ENCODE results near the gene RPS27.

Gene RPS27

DNA sequence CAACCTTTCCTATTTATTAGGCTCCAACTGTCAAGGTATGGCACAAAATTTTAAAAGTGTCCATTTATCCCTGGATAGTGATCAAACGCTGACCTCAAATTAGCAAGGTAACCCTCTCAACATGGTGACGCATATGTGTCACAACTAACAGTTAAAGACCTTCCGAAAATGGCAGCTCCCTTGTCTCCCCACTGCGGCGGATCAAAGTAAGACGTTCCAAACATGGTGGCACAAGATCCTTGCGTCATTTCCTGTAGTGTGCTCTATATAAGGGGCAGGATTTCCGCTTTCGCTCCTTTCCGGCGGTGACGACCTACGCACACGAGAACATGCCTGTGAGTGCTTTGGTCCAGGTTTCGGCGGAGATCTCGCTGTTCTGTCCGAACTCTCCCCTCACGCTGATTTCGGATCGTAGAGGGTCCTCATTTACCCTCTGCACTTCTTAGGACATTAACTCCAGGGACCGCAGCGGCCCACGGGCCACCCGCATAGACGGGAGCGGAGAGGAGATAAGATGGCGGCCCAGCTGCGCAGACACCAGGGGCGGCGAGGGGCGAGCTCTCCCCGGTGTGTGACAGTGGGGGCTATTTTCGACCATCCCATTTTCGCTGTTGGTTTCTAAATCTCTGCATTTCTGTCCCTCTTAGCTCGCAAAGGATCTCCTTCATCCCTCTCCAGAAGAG, at the start of gene RPS27:
TSS of gene RPS27 (plus strand) at position 295 of the 683 bp plus-strand sequence. CDS start at position 330, 35 bp downstream.
- peak; percentile 99 for DNase-seq

DNA sequence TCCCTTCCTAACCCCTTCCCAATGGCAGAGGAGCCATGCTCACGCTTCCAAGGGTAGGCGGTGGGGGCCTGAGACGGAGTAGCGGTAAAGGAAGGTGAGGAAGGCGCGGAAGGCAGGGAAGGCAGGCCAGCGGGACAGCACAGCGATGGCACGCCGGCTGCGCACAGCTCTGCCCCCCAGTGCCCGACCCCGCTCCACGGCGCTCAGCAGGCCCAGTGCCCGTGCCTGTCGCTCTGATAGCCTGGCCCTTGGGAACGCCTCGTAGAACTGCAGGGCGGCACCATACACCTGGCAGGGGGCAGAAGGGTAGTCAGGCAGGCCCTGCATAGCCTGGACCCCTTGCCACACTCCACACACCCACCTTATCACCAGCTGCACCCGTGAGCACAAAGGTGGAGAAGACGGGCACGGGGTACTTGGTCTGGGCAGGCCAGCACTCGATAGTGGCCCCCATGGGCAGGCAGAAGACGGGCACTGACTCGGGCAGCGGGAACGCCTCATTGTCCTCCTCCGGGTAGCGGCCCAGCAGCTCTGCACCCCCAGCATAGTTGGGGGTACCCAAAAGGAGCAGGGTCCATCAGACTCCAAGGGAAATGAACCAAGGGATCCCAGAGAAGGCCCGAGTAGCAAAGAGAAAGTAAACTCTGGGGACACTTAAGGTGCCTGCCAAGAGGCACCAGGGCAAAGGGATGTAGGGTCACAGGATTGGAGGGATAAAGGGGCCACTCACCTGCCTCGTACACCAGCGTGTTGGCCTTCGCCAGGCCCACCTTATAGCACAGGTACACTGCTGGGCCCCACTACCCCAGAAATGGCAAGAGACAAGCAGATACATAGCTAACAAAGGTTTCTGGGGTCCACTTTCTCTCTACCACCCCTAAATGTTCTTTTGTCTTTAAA, 48.5 kb upstream of the RPS27 start:
- no peak for DNase-seq

DNA sequence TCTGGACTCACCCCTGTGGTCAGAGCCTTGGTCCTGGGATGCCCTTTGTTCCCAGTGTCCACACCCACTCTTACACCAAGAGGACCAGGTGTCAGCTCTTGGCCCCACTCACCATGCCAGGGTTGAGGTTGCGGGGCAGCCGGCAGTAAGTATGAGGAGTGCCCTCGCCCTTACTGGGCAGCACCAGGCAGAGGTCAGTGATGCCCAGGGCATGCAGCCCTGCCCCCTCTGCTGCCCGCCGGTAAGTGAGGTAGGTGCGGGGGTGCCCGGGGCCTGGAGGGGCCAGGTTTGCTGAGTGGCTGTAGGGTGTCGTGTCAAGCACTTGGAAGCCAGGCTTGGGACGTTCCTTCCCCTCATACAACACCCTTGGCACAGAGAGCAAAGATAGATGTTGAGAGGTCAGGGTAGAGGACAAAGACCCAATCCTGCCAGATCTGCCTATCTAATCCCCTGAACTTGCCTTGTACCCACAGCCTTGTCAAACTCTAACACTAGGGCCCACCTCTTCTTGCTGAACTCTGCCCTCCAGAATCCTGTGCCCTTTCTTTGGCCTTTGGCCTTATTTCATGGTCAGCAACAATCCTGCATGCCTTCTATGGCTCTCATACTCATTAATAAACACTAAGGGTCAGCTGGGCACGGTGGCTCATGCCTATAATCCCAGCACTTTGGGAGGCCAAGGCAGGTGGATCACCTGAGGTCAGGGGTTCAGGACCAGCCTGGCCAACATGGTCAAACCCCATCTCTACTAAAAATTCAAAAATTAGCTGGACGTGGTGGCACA, 47.6 kb upstream of the RPS27 start:
- DNase-seq, result no peak

DNA sequence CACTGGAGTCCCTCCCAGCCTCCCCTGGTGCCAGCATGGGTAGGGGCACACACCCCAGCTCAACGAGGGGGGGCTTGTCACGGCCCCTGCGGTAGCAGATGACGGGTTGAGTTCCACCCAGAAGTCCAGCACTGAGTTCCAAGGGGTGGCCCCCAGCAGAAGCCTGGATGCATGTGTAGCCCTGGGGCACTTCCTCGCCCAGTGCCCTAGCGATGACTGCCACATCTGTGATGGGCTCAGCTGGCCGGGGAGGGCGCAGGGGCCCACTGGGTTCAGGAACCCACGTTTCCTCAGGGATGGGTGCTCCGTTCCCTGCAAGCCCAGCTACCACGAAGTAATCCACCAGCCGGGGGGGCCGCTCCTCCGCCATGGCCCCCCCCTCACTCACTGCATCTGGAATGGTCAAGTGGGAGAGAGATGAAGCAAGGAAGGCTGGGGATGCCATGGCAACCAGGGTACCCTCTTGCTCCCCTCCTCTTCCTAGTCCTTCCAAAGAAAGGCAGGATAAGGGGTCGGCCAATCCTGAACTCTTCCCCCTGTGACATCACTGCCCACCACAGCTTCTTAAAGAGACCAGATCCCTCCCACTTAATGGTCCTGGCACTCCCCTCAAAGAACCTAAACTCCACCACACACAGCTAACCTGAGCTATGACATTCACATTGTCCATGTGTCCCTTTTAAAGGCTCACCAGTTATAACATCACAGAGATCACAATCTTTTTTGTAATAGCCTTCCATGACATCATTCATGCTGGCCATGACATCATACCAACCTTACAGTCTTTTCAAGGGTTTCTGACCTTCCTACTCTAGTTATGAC, 46.3 kb upstream of the RPS27 start:
- DNase-seq, result no peak

DNA sequence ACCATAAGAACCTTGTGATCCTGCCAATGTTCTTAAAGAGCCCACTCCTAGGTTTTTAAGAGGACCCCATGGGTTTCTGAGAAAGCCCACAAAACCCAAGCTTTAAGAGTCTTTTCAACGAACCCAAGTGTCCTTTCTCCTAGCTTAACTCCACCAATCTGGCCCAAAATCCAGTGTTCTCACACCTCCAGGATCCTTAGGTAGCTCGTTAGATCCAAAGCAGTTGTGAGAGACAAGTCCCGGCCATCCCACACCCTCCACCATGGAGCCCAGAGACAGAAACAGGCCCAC, 45.8 kb upstream of the RPS27 start:
- DNase-seq, result peak; percentile 62

DNA sequence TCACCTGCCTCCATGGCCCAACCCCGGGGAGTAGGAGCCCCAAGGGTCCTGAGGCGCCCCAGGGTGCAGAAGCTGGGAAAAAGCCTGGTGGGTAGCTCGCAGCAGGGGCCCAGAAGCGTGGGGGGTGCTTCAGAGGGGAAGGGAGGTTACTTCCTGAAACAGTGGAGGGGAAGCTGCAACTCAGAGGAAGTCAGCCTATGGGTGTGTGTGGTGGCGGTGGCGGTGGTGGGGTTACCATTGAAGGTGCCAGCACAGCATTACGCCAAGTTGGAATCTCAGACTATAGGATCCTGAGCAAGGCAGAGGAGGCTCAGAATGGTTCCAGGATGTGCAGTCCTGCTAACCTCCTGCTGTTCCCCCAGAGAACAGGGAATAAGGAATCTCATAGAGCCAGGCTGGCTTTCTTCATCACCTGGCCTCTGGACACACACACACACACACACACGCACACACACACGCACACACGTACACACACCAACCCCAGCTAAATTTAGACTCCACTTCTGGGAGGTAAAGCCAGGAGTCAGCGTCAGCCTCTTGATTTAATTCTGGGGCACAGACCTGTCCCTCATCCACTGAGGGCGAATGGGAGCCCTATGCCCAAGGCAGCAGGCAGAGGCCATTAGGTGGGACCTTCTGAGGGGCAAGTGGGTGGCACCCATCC, 45.3 kb upstream of the RPS27 start:
- DNase-seq, result peak; percentile 84

DNA sequence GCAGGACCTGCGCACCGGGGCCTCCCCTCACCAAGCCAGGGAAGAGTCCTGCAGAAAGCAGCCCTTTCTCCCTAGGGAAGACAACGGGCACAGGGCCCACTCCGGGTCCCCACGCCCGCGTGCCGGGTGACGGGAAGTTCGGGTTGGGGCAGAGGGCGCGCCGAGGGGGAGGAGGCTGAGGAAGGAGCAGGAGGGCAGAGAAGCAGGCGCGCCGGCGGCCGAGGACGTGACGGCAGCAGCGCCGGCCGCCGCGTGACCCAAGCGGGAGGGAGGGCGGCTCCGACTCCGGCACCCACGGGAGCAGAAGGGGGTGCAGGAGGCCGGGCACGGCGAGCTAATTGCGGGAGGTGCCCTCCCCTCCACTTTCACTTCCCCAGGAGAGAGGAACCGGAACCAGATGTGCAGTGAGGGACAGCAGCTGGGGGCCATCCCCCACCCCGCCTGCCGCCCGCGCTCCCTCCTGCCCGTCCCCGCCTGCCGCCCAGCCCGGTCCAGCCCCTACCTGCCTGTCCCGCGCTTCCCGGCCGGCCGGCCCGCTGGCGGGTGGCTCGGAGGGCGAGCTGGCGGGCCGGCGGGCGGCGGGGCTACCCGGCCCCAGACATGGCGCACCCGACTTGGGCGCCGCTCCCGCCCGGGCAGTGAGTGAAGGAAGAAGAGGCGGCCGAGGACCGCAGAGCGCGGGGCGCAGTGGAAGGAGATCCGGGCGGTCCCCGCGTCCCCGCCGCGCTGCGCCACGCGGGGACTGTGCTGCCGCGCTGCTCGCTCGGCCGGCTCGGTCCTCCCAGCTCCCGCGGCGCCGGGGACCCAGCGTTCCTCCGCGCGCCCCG, 44.6 kb upstream of the RPS27 start:
- DNase-seq, result peak; percentile 78

DNA sequence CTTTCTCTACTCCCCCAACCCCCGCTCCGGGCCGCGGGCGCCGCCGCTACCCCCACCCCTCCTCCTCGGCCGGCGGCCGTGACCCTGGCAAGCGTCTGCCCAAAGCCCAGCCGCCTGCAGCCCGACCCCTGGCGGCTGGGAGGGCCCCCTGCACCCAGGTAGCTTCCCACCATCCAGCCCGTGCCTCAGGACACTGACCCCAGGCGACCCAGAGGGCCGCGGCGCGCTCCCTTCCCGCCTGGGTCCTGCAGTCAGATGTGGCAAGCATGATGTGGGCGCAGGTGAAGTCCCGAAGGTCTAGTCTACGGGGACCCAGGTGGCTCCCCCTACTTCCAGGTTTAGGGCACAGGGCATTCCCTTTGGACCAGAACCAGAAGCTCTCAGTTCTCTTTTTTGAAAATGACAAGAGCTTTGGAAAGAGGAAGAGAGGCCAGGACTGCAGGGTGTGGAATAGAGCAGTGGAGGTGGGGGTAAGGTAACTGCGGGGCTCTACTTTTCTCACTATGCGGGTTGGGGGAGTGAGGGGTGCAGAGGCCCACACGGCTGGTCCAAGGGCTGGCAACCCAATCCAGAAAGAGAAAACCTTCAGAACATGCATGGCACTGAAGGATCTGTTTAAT, 43.8 kb upstream of the RPS27 start, which contains the start of gene DENND4B:
TSS of gene DENND4B (minus strand) at position 97 of the 620 bp plus-strand sequence. CDS start 2,344 bp downstream, outside the sequence.
- peak; percentile 95 for DNase-seq

DNA sequence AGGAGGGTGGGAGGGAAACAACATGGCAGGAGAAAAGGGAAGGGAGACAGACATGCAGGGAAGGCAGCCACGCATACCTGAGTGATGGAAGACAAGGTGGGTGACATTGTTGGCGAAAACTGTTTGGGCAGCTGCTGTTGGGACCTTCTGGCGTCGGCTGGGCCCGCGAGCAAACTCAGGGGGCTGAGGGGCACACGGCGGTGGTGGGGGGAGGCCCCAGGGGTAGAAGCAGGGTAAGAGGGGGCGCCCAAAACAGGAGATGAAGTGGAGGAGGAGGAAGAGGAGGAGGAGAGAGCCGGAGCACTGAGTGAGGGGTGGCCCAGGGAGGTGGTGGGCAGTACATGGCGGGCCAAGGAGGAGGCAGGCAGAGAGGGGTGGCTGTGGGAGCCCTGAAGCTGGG, 39.4 kb upstream of the RPS27 start:
- DNase-seq, result no peak

DNA sequence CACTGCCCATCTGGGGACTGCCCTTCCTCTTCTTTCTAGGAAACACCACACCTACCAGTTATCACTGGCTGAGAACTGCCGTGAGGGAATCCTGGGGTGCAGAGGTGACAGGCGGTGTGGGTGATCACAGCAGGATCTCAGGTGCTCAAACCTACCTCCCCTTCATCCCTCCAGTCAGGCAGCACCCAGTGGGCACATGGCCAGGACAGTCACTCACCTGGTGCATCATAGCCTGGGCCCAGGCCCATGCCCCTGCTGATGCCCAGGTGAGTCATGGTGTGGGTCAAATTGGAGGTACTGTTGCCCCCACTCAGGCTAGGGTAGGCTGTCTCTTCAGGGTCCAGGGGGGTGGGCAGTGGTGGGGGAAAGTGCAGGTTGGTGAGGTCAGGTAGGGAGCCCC, 38.8 kb upstream of the RPS27 start:
- no peak for DNase-seq

DNA sequence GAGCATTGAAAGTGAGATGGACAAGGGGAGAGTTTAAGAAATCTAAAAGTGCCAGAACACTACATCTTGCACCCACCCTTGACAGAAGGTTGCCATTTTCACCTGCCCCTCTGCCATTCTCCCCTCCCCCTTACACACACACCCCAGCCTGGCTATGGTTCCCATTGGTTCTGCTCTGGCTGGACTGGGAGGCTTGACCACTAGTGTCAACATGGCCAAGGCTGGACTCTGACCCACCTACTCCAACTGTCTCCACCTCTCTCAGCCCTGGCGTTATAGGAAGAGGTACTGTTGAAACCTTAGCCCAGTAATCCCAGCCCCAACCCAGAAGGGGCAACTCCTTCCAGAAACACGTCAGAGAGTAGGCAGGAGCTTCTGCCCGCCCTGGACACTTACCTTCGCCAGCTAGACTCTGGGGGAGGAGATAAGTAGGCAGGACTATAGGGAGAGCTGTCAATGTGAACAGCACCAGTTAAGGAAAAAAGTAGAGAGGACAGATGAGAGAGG, 36.6 kb upstream of the RPS27 start:
- DNase-seq, result no peak

DNA sequence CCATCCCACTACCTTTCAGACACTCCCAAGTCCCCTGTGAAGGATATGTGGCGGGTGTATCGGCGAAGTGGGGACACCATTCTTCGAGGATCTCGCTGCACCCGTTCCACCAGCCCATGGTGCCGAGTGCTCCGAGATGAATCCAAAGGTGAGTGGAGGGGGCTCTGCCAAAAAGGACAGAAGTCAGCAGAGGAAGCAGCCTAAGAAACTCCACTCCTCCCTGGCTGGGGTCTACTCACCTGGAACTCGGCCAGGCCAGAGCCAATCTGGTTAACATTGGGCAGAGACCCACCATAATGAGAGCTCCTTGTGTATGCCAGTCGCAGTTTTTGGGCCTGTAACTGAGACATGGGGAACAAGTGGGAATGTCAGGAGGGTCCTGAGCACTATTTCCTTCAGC, 35.7 kb upstream of the RPS27 start:
- DNase-seq, result no peak

DNA sequence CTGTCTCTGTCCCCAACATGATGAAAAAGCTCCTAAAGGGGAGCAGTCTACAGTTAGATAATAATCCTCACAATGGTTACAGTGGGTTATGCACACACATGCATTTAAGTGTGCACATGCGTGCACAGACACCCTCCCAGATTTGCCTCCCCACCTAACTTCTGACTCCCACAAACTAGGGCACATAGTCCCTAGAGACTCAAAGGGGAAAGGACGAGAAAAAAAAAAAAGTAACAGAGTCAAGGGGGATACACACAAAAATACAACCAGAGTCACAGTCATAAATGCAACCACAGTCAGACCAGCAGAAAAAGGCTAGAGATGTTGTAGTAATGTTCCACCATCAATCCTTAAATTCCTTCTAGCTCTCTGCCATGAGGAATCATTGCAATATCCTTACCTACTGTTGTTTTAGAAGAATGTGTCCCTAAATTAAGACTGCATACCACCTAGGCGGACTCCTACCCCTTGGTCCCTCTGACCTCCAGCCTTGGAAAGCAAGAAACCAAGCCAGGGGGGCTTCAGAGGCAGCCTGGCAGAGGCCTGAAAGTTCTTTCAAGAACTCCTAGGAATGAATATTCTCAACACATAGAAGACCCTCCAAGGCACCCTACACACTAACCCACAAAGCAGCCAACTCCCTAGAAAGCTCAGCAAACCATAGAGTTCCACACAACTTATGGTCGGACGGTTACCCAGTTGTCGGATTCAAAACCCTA, 33.4 kb upstream of the RPS27 start:
- DNase-seq, result no peak

DNA sequence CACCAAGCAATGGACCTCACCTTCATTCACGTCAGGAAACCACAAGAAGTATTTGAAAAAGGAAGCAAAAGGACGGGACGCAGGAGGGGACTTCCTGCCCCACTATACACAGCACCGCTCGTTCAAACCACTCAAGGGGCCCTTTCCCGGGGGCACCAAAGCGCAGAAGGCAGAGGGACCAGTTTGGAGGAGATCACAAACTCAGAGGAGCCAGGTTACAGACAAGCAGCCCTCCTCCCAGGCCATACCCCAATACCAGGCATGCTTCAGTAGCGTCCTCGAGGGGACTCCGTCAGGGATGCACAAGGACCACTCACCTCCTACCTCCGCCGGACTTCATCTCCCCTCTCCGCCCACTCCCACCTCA, 32.8 kb upstream of the RPS27 start:
- DNase-seq, result peak; percentile 63

DNA sequence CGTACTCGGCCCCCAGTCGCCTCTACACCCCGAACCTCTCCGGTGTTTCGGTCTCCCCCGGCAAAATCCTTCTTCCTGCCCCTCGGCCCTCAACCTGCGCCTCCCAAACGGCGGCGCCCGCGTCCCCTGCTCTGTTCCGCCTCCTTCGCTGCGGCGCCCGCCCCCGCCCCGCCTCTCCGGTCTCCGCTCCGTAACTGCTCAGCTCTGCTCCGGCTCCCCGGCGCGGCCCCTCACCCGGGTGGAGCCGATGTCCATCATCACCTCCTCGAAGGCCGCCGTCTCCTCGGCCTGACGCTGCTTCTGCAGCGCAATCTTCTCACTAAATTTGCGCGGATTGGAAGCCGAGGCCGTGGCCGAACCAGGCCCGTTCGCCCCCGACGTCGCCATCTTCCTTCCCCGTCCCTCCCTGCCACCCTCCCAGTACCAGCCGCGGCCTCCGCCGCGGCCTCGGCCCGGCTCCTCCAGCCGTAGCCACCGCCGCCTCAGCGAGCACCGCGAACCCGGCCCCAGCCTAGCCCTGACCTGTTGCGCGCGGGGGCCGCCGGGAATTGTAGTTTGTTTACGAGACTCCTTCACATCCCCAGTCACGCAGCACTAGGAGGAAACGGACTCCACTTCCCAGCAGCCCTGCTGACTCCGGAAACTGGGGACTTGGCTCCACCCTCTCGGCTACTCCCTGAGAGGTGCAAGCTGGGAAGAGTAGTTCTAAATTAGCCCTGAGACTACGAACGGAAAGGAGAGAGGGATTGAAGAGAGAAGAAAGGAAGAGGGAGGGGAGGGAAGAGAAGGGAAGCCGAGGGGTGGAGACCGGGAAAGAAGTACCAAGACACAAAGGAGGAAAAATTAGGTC, 32.2 kb upstream of the RPS27 start, which contains the start of gene CRTC2:
TSS of gene CRTC2 (minus strand) at position 502 of the 850 bp plus-strand sequence. CDS start at position 387, 115 bp downstream.
- DNase-seq, result peak; percentile 99

DNA sequence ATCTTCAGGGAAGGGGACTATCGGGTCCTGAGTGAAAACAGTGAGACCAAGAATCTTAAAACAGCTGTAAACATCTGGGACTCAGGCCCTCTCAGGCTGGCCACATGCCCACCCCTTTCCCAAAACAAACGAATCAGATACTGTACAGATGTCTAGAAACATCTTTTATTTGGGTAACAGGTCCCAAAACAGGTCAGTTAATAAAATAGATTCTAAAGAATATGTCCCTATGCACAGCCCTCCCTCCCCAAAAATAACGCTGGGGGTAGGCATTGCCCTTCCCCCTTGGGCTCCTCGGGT, 31.7 kb upstream of the RPS27 start:
- DNase-seq, result no peak

DNA sequence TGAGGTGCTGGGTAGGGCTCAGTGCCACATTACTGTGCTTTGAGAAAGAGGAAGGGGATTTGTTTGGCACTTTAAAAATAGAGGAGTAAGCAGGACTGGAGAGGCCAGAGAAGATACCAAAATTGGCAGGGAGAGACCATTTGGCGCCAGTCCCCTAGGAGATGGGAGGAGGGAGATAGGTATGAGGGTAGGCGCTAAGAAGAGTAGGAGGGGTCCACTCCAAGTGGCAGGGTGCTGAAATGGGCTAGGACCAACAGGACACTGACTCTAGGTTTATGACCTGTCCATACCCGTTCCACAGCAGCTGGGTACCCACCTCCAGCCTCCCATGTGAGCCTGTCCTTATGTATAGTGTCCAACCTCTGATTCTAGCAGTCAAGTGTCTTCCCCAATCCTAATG, 31.1 kb upstream of the RPS27 start:
- peak; percentile 42 for DNase-seq

DNA sequence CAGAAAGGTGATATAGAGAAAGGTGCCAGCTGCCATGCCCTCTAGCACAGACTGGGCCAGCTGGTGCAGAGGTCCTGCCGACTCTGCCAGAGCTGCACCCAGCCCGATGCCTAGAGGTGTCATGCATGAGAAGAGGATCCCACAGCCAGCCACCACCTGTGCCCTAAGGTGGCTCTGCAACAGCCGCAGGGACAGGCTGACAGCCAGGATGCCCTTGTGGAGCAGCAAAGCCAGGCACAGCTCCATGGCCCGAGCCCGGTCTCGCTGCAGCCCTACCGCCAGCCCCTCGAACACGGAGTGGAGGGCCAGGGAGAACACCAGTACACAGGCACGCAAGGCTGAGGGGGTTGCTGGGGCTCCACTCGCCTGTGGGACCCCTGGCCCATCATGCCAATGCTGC, 30.4 kb upstream of the RPS27 start:
- DNase-seq, result no peak

DNA sequence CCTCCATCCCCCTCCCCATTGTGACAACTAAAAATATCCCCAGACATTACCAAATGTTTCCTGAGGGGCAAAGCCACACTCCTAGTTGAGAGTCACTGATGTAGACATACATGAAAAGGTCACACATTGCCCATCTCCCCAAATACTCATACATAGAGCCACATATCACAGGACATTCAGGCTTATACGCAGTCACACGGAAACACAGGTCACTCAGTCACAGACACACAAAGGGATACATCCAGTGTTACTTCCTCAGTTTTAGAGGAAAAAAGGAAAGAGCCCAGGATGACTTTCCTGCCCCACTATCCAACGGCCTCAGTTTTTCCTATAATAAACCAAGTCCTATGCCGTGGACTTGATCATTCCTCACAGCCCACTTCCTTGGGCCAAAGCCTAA, 29.1 kb upstream of the RPS27 start:
- DNase-seq, result no peak
